ENCODE measurements around the gene RNF208. TPM values are rescaled to one million over a fixed set of nuclear protein-coding genes. Genes with fewer than 3 reads are reported as not detected.
"Not testable (repeated sequence)": the region's sequence is repeated elsewhere in the genome, so short reads cannot be mapped to it uniquely, and the experiment has no call there.

Gene RNF208
- total and polyA plus RNA-seq, 12 donors: 1.1 to 90.5 (median 12.1) TPM

- H3K9me3 ChIP-seq (replicated peaks in 1 of 3); H3K4me1 ChIP-seq (replicated peaks in 1 of 2); H3K27ac ChIP-seq; intact Hi-C loops (cut with DNase I); H3K27me3 ChIP-seq; H3K4me3 ChIP-seq: not testable (repeated sequence)
- peak in 4 of 7 donors; percentile 39 to 74 (median 62) for DNase-seq
- WGBS, 4 donors: 34 to 40% (median 37%) methylated on average over 13 to 15 of the region's 15 CpGs
- peaks cover 0 to 45% of the 10 kb centered on the region in 2 donors for H3K36me3 ChIP-seq (replicated peaks in 1 of 2)
- TF ChIP-seq, protein P1, sequence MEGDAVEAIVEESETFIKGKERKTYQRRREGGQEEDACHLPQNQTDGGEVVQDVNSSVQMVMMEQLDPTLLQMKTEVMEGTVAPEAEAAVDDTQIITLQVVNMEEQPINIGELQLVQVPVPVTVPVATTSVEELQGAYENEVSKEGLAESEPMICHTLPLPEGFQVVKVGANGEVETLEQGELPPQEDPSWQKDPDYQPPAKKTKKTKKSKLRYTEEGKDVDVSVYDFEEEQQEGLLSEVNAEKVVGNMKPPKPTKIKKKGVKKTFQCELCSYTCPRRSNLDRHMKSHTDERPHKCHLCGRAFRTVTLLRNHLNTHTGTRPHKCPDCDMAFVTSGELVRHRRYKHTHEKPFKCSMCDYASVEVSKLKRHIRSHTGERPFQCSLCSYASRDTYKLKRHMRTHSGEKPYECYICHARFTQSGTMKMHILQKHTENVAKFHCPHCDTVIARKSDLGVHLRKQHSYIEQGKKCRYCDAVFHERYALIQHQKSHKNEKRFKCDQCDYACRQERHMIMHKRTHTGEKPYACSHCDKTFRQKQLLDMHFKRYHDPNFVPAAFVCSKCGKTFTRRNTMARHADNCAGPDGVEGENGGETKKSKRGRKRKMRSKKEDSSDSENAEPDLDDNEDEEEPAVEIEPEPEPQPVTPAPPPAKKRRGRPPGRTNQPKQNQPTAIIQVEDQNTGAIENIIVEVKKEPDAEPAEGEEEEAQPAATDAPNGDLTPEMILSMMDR (IDR thresholded peaks at IDR 0.05): peak; percentile 23 to 62 (median 52)
These were observed 40.3 kb upstream of the RNF208 start for GRCh38 chr9:137262173-137262908.

GRCh38 chr9:137256856-137257255 is 34.8 kb upstream of the RNF208 start:
- H3K4me1 ChIP-seq (replicated peaks in 1 of 2): peaks cover 14 to 26% of the 10 kb centered on the region in 2 donors
- H3K4me3 ChIP-seq: no peak overlapping the region
- no peaks in the 10 kb centered on the region for H3K9me3 ChIP-seq (replicated peaks in 1 of 3)
- no peak for TF ChIP-seq POLR2A (IDR thresholded peaks at IDR 0.05)
- TF ChIP-seq, protein P1 (IDR thresholded peaks at IDR 0.05): no peak
- 90 to 93% (median 92%) methylated on average over 8 to 15 of the region's 15 CpGs for WGBS, 4 donors
- H3K36me3 ChIP-seq (replicated peaks in 1 of 2): peaks cover 0 to 15% of the 10 kb centered on the region in 2 donors
- no peak for DNase-seq
- H3K27ac ChIP-seq: no peak overlapping the region
- no peaks in the 10 kb centered on the region for H3K27me3 ChIP-seq
- intact Hi-C loops (cut with DNase I): no loop called here

- Histone ChIP-seq H3K27me3 (no peaks in the 10 kb centered on the region), H3K4me1 (replicated peaks in 1 of 2) (peaks cover 14 to 26% of the 10 kb centered on the region in 2 donors), H3K4me3 (peak overlapping the region in 1 of 4 donors; percentile 99), H3K36me3 (replicated peaks in 1 of 2) (peaks cover 0 to 15% of the 10 kb centered on the region in 2 donors), H3K9me3 (replicated peaks in 1 of 3) (no peaks in the 10 kb centered on the region), H3K27ac (no peak overlapping the region)
- TF ChIP-seq POLR2A (IDR thresholded peaks at IDR 0.05): no peak
- TF ChIP-seq, protein P1 (IDR thresholded peaks at IDR 0.05): no peak
- intact Hi-C loops (cut with DNase I): no loop called here
- no peak for DNase-seq
- 76 to 96% (median 79%) methylated on average over 3 to 15 of the region's 15 CpGs for WGBS, 4 donors
These were observed 34.3 kb upstream of the RNF208 start for GRCh38 chr9:137256362-137256761.

- Histone ChIP-seq H3K27me3 (no peaks in the 10 kb centered on the region), H3K36me3 (replicated peaks in 1 of 2) (peaks cover 0 to 15% of the 10 kb centered on the region in 2 donors), H3K9me3 (replicated peaks in 1 of 3) (no peaks in the 10 kb centered on the region), H3K4me3 (peak overlapping the region; percentile 80 to 99 (median 94)), H3K27ac (peak overlapping the region in 2 of 5 donors; percentile 47 to 88), H3K4me1 (replicated peaks in 1 of 2) (peaks cover 14 to 26% of the 10 kb centered on the region in 2 donors)
- DNase-seq: peak in 6 of 7 donors; percentile 52 to 63 (median 58)
- WGBS, 4 donors: 2 to 4% (median 4%) methylated on average over 9 to 51 of the region's 51 CpGs
- TF ChIP-seq POLR2A (IDR thresholded peaks at IDR 0.05): no peak
- TF ChIP-seq, protein P1 (IDR thresholded peaks at IDR 0.05): no peak
- intact Hi-C loops (cut with DNase I): no loop called here
These were observed 33.5 kb upstream of the RNF208 start for GRCh38 chr9:137255448-137256114.

All from adrenal gland (tissue), 12 donors.